HG03354 (cell line): ENCODE data around the gene NUTM2F.
"Not testable (repeated sequence)": the region's sequence is repeated elsewhere in the genome, so short reads cannot be mapped to it uniquely, and the experiment has no call there.

Experiments used
- ATAC-seq: cut with Tn5 transposase; IDR thresholded peaks from one replicate; pipeline ENCODE4 v1.9.1; 2021; ENCODE audit warnings: mild to moderate bottlenecking; ENCODE audit not compliant: unreplicated experiment, poor library complexity, severe bottlenecking

Gene NUTM2F, protein sequence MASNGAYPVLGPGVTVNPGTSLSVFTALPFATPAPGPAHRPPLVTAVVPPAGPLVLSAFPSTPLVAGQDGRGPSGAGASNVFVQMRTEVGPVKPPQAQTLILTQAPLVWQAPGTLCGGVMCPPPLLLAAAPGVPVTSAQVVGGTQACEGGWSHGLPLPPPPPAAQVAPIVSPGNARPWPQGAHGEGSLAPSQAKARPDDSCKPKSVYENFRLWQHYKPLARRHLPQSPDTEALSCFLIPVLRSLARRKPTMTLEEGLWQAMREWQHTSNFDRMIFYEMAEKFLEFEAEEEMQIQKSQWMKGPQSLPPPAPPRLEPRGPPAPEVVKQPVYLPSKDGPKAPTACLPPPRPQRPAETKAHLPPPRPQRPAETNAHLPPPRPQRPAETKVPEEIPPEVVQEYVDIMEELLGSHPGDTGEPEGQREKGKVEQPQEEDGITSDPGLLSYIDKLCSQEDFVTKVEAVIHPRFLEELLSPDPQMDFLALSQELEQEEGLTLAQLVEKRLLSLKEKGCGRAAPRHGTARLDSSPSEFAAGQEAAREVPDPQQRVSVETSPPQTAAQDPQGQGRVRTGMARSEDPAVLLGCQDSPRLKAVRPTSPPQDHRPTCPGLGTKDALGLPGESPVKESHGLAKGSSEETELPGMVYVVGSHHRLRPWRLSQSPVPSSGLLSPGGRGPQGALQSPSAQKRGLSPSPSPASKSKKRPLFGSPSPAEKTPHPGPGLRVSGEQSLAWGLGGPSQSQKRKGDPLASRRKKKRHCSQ

DNA sequence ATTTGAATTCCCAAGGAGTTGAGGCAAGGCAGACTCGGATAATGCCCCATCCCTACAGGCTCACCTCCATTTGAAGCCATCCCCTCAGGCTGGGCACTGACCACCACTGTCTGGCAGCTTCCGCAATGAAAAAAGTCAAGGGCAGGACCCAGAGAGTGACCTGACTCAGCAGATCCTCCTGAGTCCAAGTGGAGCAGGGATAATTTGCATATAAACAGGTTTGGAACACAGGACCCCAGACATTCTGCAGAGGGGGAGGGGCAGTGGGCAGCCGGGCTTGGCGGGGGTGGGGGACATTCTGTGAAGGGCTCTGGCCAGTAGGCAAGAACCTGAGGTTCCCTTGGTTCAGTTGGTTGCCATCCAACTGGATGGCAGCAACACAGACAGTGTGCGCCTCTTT, at the start of gene NUTM2F:
TSS of gene NUTM2F (minus strand) at position 101 of the 400 bp plus-strand sequence. CDS start at position 80, 21 bp downstream.
- ATAC-seq, result not testable (repeated sequence)

DNA sequence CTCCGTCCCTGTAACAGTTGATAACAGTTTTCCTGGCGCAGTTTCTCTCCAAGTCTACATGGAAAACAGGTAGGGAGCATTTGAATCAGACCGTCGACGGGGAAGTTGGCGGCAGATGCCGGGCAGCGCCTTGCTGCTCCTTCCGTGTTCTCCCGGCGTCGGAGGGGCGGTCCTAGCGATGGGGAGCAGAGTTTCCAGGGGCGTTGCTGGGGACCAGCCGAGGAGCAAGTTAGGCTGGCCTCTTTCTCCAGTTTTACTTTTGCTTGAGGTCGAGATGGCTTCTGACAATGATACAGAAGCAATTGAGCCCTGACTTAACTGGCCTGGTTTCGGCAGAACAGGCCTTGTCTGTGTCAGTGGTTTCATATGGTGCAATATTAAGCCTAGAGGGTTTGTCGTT, 46.8 kb upstream of the NUTM2F start:
- ATAC-seq, result peak; percentile 59

DNA sequence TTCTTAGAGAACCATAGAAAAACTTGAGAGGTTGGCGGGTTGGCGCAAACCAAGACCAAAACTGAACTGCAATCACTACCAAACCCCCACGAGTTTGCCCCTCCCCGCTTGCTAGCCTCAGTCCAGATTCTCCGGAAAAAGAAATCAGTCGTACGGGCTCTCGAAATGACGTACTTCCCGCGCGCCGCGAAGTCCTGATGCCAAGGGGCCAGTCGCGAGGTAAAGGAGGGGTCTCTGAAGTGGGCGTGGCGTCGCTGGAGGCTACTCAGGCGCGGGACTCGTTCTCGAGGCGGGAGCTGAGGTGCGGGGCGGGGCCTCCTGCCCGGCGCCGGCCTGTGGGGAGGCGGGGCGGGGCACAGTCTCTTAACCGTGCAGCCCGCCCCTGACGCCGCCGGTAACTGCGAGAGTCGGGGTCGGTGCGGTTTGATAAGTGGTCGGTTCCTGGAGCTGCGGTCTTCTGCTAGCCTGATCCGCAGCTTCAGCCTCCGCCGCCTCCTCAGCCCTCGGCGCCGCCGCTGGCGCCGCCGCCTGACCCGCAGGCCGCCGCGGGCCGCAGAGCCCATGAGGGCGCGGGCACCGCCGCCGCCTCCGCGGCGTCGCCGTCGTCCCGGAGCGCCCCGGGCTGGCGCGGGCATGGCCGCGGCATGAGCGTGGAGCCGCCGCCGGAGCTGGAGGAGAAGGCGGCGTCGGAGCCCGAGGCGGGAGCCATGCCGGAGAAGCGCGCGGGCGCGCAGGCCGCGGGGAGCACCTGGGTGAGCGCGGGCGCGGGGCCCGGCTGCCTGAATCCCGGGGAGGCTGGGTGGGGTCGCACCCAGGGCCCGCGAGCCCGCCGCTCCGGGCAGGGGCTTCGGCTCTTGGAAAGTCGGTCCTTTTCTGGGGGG, 46.0 kb upstream of the NUTM2F start:
- peak; percentile 91 for ATAC-seq

DNA sequence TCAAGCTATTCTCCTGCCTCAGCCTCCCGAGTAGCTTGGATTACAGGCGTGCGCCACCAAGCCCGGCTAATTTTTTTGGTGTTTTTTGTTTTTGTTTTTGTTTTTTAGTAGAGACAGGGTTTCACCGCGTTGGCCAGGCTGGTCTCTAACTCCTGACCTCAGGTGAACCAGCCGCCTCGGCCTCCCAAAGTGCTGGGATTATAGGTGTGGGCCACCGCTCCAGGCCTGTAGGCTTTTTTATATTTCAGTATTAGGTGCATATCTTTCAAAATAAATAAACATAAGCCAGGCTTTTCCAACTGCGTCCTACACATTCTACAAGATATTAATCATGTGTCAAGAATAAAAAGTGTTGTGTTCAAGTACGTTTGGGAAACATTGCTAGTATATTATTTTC, 45.3 kb upstream of the NUTM2F start:
- not testable (repeated sequence) for ATAC-seq

DNA sequence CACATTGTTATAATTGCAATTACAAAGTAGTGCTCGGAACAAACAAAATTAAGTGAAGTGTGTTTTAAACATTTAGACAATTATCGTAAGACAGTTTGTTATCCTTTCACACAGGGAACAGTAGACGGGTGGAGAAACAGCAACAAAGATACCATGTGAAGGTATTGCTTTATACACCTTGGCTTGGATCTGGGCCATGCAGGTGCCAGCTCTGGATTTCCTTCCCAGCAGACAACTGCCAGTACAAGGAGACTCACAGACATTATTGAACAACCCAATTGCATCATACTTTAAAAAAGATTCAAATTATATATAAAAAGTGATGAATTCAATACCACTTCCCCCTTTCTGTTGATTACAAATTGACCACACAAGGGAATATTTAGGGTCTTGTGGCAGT, 41.8 kb upstream of the NUTM2F start:
- not testable (repeated sequence) for ATAC-seq

DNA sequence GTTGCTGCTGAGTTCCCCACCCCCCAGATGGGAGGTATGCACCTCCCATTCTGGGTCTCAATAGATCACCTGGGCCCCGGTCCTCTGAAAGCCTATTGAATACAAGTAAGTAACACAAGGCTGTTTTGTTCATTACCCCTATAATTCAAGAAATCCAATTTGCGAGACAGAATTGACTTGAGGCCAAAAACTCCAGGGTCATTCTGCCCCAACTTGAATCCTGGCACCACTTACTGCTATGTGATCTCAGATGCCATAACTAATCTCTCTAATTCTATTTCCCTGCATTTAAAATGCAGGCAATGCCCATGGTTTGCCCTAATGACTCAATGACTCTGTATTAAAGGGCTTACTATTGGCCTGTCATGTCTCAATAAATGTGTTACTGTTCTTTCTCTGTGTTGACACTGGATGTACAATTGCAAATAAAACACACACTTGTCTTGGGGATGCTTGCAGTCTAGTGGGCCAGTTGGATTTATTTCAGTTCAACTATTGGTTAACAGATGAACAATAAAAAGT, 35.7 kb upstream of the NUTM2F start:
- ATAC-seq, result not testable (repeated sequence)

DNA sequence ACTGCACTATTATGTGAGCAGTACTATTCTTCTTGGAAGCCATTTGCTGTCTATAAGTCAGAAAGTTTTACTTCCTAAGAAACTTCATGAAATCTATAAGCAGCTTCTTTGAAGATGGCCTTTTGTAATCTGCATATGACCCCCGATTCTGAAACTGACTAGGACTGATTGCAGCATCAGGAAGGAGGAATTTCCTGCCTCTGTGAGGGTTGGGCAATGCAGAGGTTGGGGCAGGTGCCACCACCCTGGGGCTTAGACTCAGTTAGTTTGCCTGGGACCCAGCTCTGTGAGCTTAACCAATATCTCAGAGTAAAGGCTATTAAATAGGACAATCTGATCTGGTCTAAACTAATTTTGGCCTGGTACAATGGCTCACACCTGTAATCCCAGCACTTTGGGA, 28.7 kb upstream of the NUTM2F start:
- not testable (repeated sequence) for ATAC-seq

DNA sequence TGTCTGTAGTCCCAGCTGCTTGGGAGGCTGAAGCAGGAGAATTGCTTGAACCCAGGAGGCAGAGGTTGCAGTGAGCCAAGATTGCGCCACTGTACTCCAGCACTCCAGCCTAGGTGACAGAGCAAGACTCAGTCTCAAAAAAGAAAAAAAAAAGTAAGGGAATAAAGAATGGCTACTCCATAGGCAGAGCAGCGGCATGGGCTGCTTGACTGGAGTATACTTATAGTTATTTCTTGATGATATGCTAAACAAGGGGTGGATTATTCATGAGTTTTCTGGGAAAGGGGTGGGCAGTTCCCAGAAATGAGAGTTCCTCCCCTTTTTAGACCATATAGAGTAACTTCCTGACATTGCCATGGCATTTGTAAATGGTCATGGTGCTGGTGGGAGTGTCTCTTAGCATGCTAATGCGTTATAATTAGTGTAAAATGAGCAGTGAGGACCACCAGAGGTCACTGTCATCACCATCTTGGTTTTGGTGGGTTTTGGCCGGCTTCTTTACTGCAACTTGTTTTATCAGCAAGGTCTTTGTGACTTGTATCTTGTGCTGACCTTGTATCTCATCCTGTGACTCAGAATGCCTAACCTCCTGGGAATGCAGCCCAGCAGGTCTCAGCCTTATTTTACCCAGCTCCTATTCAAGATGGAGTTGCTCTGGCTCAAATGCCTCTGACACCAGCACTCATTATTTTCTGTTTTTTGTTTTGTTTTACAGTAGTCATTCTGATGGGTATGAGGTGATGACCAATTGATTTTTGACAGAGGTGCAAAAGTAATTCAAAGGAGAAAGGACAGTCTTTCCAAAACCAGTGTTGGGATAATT, 23.7 kb upstream of the NUTM2F start:
- not testable (repeated sequence) for ATAC-seq

DNA sequence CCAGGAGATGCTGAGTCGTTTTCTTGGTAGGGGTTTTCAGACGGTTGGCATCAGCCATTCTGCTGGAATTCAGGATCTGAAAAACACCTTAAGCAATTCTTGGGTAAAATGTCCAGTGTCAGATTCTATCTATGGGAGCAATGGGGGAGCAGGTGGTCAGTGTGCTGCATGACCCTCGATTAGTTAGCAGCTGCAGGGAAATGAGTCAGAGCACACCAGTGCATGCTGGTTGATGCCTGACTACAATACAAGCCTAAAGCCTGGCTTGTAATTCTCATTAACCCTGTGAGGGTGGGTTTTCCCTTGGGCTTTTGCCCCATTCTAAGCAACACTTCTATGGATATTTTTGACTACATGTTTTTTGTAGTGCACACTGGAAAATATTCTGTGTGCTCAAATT, 20.3 kb upstream of the NUTM2F start:
- ATAC-seq, result not testable (repeated sequence)

DNA sequence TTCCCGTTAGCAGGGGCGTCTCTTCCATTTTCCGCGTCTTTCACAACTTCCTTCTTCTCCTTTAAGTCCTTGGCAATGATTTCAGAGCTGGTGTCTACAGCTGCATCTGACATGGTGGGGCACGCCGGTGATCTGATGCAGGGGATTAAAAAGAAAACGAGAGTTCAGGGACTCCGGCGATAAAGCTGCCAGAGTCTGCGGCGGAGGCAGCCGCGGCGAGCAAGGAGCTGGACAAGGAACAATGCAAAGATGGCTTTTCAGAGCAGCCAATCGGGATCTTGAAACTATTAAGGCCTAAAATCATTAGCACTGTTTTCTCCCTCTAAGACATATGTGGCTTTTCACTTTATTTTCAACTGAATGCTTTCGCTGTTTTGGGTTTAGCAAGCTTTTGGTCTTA, 19.0 kb upstream of the NUTM2F start:
- ATAC-seq, result not testable (repeated sequence)

DNA sequence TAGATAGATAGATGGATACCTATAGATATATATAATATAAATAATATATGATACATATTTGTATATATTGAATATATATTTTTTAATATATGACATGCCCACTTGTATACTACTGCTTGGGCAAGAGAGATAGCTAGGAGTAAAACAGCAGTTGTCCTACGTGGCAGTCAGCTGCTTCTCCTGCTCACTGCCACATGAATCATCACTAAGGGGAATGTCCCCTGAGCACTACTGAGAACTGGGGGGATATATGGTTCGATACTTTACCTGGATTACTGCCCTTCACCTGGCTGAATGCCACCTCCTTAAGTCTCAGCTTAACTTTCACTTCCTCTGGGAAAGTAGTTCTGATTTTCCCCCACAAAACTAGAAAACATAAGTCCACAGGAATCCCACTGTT, 13.3 kb upstream of the NUTM2F start:
- not testable (repeated sequence) for ATAC-seq

DNA sequence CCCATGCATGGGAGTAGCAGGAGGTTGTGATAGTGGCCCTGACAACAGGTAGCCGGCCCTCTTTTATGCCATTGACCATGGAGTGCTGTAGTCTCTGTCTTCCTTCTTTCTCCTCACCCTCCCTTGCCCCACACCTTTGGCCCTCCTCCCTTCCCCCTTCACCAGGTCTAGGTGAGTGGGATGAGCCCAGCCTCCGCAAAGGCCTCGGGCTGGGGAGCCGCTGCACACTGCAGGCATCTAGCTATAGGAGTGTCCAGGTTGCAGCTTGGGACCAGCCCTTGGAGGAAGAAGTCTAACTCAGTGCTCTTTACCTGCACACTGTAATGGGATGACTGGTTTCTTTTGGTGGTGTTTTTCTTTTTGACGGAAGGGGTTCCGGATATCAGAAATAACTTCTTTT, 12.3 kb upstream of the NUTM2F start:
- not testable (repeated sequence) for ATAC-seq

DNA sequence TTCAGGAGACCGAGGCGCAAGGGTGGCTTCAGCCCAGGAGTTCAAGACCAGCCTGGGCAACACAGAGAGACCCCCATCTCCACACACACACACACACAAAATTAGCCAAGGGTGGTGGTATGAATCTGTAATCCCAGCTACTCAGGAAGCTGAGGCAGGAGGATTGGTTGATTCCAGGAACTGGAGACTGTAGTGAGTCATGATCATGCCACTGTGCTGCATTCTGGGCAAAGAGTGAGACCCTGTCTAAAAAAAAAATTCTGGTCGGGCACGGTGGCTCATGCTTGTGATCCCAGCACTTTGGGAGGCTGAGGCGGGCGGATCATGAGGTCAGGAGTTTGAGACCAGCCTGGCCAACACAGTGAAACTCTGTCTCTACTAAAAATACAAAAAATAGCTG, 11.2 kb upstream of the NUTM2F start:
- ATAC-seq, result not testable (repeated sequence)

DNA sequence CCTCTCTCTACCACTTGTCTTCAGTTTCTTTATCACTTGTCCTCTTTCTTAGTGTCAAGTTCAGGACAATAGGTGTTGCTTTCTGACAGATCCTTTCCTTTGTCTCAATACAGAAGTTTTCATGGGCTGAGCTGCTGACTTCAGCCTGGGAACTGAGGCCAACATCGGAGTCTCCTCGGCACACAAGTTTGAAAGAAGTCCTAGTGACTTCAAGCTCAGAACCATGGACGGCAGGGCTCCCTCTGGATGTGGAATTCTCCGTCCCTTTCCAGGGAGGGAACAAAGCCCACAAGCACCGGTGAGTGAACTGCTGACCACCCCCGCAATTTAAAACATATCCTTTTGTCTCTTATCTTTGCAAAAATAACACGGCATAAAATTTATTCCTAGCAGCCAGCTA, 10.3 kb upstream of the NUTM2F start:
- ATAC-seq, result not testable (repeated sequence)

DNA sequence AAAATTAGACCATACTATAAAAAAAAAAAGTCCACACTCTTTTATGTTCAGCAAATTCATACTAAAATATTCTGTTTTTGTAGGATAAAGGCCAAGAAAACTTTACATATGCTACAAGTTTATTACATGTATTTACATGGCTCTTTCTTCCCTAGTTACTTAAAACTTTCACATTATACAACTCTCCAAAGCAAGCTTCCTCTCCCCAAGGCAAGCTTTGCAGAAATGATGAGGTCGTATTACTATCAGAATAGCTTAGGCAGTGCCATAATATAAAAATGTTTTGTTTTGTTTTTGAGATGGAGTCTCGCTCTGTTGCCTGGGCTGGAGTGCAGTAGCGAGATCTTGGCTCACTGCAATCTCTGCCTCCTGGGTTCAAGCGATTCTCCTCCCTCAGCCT, 8.0 kb upstream of the NUTM2F start:
- not testable (repeated sequence) for ATAC-seq

DNA sequence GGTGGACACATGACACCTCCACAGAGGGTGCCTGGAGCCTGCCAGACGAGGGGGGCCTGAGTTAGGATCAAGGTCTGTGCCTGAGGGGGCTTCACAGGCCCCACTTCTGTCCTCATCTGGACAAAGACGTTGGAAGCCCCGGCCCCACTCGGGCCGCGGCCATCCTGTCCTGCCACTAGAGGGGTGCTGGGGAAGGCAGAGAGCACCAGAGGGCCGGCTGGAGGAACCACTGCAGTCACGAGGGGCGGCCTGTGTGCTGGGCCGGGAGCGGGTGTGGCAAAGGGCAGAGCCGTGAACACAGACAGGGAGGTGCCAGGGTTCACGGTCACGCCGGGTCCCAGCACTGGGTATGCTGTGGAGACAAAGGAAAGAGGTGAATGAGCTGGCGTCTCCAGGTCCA, 2.9 kb downstream of the NUTM2F start:
- ATAC-seq, result not testable (repeated sequence)

DNA sequence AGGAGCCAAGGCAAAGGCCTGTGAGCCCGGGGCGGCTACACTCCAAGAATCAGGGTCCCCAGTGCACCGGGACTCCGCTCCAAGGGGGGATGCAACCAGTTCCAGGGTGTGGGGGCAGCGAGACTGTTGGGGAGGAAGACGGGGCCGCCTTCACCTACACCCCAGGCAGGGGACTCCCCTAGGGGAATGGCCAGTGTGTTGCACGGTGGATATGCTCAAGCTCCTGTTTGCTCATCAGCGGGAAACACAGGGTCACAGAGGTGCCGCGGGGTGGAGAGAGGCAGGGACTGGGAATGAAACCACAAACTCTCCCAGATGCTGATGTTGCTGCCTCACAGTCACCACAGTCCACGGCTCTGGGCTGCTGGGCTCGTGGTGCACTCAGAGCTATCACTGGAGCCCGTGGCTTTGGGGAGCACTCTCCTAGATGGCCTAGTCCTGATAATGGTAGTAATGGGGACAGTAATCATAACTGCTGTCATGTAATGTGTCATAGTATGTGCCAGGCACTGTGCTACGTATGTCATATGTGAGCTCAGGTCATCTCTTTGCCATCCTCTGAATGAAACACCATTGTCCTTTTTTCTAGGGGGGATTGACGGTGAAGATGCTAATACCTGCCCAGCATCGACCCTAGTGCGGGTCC, 5.2 kb downstream of the NUTM2F start:
- ATAC-seq, result not testable (repeated sequence)

DNA sequence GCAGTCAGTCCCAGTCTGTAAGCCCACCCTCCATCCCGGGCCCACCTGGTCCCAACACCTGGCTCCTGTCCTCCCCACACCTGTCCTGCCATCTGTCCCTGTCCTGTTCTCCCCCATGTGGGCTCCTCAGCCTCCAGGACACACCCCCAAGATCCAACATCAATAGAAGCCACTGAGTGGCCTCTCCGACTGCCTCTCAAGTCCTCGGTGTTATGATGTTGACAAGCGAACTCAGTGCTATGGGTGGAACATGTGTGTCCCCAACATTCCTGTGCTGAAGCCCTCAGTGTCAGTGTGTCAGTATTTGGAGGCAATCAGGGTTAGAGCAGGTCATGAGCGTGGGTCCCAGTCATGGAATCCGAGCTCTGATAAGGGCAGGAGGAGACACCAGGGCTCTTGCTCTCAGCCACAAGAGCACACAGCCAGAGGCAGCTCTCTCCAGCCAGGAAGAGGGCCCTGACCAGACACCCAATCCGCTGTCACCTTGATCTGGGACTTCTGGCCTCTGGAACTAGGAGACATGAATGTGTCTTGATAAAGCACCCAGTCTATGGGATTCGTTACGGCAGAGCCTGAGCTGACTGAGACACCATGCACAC, 6.0 kb downstream of the NUTM2F start:
- ATAC-seq, result not testable (repeated sequence)
